GM12875 (cell line): ENCODE measurements around the gene CSTPP1.

ENCODE experiments used
- H3K4me3 ChIP-seq: one replicate; pipeline ENCODE4 v1.5.1; 2011; ENCODE audit warnings: low read depth, low read length, control low read depth
- TF ChIP-seq, protein P1 (sequence below): IDR thresholded peaks from 2 replicates; pipeline ENCODE4 v1.5.1; 2011; ENCODE audit warnings: low read depth, mild to moderate bottlenecking, control low read depth, inconsistent platforms, low read length, moderate library complexity, borderline replicate concordance; ENCODE audit not compliant: insufficient read depth

CSTPP1 gene

DNA sequence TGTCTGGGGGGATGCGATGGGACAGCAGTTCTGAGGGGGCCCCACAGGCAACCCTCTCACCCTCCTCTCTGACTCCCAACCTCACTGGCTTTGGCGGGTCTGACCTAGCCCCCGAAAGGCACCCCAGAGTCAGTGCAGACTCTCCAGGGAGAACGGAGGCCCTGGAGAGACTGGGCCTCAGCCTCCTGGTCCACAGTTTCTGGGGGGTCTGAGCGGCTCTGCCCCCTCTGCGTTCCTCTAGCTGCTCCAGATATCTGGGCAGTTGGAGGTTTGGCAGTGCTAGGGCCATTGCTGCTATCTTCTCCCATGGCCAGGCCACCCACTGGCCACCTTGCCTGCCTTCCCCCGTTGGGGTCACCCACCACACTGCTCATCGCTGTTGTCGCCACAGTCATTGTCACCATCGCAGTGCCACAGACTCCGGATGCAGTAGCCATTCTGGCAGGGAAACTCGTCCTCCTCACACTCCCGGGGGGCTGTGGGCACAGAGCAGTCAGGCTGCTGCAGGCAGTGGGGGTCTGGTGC is 37.0 kb upstream of the CSTPP1 start:
- H3K4me3 ChIP-seq: no peak overlapping the region
- TF ChIP-seq, protein P1, sequence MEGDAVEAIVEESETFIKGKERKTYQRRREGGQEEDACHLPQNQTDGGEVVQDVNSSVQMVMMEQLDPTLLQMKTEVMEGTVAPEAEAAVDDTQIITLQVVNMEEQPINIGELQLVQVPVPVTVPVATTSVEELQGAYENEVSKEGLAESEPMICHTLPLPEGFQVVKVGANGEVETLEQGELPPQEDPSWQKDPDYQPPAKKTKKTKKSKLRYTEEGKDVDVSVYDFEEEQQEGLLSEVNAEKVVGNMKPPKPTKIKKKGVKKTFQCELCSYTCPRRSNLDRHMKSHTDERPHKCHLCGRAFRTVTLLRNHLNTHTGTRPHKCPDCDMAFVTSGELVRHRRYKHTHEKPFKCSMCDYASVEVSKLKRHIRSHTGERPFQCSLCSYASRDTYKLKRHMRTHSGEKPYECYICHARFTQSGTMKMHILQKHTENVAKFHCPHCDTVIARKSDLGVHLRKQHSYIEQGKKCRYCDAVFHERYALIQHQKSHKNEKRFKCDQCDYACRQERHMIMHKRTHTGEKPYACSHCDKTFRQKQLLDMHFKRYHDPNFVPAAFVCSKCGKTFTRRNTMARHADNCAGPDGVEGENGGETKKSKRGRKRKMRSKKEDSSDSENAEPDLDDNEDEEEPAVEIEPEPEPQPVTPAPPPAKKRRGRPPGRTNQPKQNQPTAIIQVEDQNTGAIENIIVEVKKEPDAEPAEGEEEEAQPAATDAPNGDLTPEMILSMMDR: no peak

DNA sequence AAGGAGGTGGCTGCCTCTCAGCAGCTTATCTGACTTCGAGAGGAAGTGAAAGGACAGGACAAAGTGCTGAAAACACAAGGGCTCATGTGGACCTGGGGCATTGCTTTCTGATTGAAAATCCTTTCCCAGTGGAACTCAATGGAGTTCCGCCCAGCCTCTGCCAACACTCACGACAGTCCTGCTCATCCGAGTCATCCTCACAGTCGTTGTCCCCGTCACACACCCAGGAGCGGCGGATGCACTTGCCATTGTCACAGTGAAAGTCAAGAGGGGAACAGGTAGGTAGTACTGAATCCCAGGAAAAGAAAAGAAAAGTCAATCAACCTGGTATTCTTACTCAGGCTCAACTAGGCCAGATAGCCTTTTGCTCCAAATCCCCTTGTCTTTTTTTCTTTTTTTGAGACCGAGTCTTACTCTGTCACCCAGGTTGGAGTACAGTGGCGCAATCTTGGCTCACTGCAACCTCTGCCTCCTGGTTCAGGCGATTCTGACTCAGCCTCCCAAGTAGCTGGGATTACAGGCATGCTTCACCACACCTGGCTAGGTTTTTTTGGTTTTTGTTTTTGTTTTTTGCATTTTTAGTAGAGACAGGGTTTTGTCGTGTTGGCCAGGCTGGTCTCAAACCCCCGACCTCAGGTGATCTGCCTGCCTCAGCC is 36.3 kb upstream of the CSTPP1 start:
- H3K4me3 ChIP-seq: no peak overlapping the region
- TF ChIP-seq, protein P1: no peak

DNA sequence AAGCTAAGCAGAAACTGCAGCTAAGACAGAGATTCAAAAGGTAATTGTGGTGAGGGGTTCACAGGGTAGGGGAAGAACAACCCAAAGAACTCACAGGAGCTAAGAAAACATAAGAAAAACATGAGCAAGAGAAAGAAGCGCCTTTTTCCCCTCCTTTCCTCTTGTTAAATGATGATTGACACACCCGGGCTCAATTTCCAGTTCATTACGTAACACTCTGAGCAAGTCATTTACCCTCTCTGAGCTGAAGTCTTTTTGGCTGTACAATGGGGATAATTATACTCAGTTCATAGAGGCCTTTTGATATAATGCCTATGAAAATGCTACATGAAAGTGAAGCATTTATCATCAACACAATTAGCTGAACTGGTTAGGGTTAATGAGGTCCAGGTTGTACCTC is 35.4 kb upstream of the CSTPP1 start:
- TF ChIP-seq, protein P1: no peak
- no peak overlapping the region for H3K4me3 ChIP-seq

DNA sequence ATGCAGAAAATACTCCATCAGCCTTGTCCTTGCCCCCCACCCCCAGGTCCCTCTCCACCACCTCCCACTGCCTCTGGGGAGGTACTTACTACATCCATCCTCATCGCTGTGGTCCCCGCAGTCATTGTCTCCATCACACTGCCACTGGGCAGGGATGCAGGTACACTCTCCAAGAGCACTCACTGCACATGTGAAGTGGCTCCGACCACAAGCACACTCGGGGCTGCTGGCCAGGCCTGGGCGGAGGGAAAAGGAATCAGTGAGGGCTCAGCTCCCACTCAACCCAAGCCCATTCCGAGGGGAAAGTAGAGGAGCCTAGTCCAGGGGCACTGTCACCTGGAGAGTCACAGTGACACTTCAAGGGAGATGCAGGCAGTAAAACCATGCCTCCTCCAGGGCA is 33.9 kb upstream of the CSTPP1 start:
- TF ChIP-seq, protein P1: no peak
- no peak overlapping the region for H3K4me3 ChIP-seq

GRCh38 chr11:46903846-46904245 is 32.7 kb upstream of the CSTPP1 start:
- no peak overlapping the region for H3K4me3 ChIP-seq
- TF ChIP-seq, protein P1: no peak

- TF ChIP-seq, protein P1: no peak
- no peak overlapping the region for H3K4me3 ChIP-seq
These were observed 30.8 kb upstream of the CSTPP1 start for GRCh38 chr11:46905806-46906205.

- TF ChIP-seq, protein P1: no peak
- no peak overlapping the region for H3K4me3 ChIP-seq
These were observed 29.9 kb upstream of the CSTPP1 start for GRCh38 chr11:46906609-46907041.
